ENCODE data around the gene INTS1.

The INTS1 gene

DNA sequence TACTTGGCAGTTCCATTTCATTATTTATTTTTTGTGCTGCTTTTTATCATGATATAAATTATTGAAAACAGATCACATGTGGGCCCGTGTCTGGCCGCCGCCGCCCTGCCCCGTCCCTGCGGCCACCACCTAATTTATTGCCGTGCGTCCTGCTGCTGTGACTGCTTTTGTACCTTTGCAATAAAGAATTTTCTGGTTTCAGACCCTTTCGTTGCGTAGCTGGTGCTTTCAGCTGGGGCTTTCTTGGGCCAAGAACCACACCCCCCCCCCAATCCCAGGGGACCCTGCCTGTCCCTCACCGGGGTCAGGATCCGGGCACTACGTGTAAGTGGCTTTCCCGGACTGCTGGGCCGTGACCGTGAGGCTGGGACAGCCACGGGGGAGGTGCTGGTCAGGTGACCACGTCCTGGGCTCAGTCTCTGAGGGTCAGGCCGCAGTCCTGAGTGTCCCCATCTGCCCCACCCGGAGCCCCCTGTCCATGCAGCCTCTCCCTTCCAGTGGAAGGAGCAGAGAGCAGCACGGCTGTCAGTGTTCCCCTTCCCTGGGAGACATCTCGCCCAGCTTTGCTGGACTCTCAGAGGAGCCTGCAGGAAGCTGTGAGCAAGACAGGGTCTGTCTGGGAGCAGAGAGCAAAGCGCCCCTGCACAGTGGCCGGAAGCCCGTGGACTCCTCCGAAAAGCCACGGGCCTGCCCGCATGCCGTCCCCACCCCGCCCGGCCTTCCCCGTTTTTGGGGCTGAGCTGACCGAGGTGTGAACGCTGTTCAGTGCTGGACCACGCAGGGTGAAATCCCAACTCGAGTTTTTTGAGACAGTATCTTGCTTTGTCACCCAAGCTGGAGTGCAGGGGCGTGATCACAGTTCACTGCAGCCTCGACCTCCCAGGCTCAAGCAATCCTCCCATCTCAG lies 38.9 kb upstream of the INTS1 start:
- no peak for DNase-seq

DNA sequence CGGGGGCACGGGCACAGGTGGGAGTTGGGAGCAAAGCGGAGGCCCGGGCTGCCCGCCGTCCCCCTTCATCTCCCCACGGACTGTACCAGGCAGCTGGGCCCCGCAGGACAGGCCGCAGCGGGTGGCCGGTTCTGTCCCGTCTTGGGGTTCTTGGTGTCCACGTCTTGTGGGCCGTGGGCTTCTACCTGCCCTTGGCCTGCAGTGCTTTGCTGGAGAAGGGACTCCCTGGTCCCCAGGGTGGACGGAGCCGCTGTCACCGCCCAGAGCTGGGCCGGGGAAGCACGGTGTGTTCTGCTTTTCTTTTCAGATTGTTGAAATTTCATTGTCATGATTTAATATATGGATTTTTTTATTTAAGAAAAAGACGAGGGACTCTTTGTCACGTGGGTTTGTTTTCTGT lies 38.1 kb upstream of the INTS1 start:
- DNase-seq = no peak

GRCh38 chr7:1541431-1542162 lies 37.4 kb upstream of the INTS1 start:
- DNase-seq = no peak

- no peak for DNase-seq
These were observed 36.6 kb upstream of the INTS1 start for GRCh38 chr7:1540776-1541271.

GRCh38 chr7:1539882-1540775 lies 35.9 kb upstream of the INTS1 start:
- DNase-seq = peak; percentile 9

- peak; percentile 9 for DNase-seq
These were observed 35.1 kb upstream of the INTS1 start for GRCh38 chr7:1539181-1539881.

GRCh38 chr7:1538544-1539180 lies 34.5 kb upstream of the INTS1 start:
- DNase-seq = peak; percentile 9

- DNase-seq = peak; percentile 11
These were observed 33.6 kb upstream of the INTS1 start for GRCh38 chr7:1537535-1538412.

DNA sequence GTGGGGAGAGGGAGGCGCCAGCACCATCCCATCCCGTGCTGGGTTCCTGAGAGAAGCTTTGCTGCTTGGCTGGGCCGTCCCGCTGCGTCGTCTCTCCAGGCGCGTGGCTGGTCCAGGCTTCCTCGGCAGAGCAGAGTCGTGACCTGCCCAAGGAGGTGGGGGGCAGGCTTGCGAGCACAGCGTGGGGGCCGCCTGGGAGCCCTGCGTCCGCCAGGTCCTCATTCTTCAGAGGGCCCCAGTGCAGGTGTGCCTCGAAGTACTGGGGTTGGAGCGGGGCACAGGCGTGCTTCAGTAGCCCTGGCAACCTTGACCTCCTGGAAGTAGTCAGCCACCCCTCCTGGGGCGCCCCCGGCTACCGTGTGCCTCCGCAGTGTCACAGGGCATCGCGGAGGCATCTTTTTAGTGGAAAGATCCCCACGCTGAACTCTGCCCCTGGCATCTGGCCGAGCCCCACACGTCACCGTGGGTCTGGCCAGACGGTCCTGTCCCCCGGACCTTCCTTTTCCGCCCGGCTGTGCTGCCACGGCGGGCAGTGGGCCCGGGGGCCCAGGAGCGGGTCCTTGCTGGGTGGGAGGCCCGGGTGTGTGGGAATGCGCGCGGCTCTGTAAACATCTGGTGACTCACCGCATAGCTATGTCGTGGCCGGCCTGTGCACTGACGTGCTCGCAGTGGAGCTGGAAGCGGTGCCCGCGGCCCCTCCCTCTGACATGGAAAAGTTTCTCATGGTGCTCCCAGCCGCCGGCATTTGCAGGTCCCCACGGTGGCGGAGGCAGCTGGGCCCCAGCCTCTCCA lies 32.8 kb upstream of the INTS1 start:
- DNase-seq = peak; percentile 12

- DNase-seq = peak; percentile 10
These were observed 32.2 kb upstream of the INTS1 start for GRCh38 chr7:1536455-1536742.

DNA sequence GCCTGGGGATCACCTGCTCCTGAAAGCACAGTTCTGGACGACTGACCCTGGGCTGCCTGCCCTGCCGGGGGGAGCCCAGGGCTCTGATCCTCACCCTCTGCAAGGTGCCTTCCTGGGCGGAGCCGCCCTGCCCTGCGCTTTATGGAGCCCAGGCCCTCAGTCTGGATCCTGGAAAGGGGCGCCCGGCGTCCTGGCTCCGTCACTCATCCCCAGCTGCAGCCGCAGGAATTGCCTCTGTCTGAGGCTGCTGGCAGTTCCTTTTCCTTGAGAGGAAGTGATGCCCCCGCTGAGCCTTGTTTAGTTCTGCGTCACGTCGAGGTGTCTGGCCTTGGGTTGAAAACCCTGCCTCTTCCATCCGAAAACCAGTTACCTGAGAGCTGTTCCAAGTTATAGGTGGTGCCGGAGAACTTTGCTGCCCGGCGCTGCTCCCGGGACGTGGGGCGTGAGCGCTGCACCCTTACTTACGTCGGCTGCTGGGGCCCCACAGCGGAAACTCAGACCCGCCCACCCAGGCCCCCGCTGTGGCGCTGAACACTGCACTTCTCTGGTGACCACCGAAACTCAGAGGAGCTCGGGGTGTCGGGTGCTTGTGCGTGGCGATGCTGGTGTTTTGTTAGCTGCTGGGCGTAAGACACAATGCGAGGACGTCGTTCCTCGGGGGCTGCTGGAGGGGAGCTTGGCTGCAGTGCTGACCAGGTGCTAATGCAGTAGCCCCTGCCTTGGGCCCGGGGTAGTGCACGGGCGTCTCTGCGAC lies 31.7 kb upstream of the INTS1 start:
- peak; percentile 11 for DNase-seq

GRCh38 chr7:1535100-1535458 lies 30.9 kb upstream of the INTS1 start:
- DNase-seq = no peak

- DNase-seq = peak; percentile 12
These were observed 30.3 kb upstream of the INTS1 start for GRCh38 chr7:1534330-1535099.

GRCh38 chr7:1533547-1534329 lies 29.5 kb upstream of the INTS1 start:
- peak; percentile 24 for DNase-seq

- DNase-seq = no peak
These were observed 29.0 kb upstream of the INTS1 start for GRCh38 chr7:1533255-1533546.

GRCh38 chr7:1532456-1533254 lies 28.5 kb upstream of the INTS1 start:
- DNase-seq = peak; percentile 56

- peak; percentile 17 for DNase-seq
These were observed 27.8 kb upstream of the INTS1 start for GRCh38 chr7:1531979-1532455.

Measured in activated naive CD4-positive, alpha-beta T cell treated with anti-CD3 and anti-CD28 coated beads, Interleukin-2, amount 50 U/mL, for 16 hours (primary cell).